ENCODE data around the gene TOM1L2.

GRCh38 chr17:17897442-17897841 is 74.8 kb downstream of the TOM1L2 start:
- TF ChIP-seq POLR2A (IDR thresholded peaks at IDR 0.05) (no peak), CTCF (IDR thresholded peaks at IDR 0.05) (no peak)
